ENCODE results near the gene TRIM36. TPM values are rescaled to one million over a fixed set of nuclear protein-coding genes. Genes with fewer than 3 reads are reported as not detected.

Gene TRIM36
- total RNA-seq, 1 donor = 0.36 TPM

GRCh38 chr5:115186794-115187193 is 17.1 kb upstream of the TRIM36 start:
- Histone ChIP-seq H3K36me3 (ENCODE audit: insufficient read depth, low read length) (no peaks in the 10 kb centered on the region), H3K4me2 (ENCODE audit: insufficient read depth, low read length) (no peak overlapping the region)
- no peak for DNase-seq (ENCODE audit: insufficient read length, low spot score, missing footprints)

GRCh38 chr5:115184770-115185169 is 15.1 kb upstream of the TRIM36 start:
- Histone ChIP-seq H4K20me1 (ENCODE audit: insufficient read depth, low read length) (no peaks in the 10 kb centered on the region), H3K9me3 (ENCODE audit: low read depth, low read length) (no peaks in the 10 kb centered on the region), H3K4me2 (ENCODE audit: insufficient read depth, low read length) (no peak overlapping the region), H2AFZ (ENCODE audit: low read length) (no peak overlapping the region), H3K79me2 (ENCODE audit: insufficient read depth, low read length) (no peaks in the 10 kb centered on the region), H3K36me3 (ENCODE audit: insufficient read depth, low read length) (no peaks in the 10 kb centered on the region), H3K27me3 (ENCODE audit: insufficient read depth, low read length) (peaks cover 46% of the 10 kb centered on the region), H3K4me1 (ENCODE audit: insufficient read depth, low read length) (no peaks in the 10 kb centered on the region), H3K27ac (ENCODE audit: low read depth, low read length) (no peak overlapping the region), H3K4me3 (ENCODE audit: insufficient read depth, low read length) (no peak overlapping the region)
- TF ChIP-seq CTCF (IDR thresholded peaks at IDR 0.05; ENCODE audit: extremely low read depth, low read depth, low read length) = no peak
- no peak for DNase-seq (ENCODE audit: insufficient read length, low spot score, missing footprints)

More at GRCh38 chr5:115186794-115187193, 17.1 kb upstream of the TRIM36 start:
- no peak overlapping the region for H2AFZ ChIP-seq (ENCODE audit: low read length)
- no peaks in the 10 kb centered on the region for H4K20me1 ChIP-seq (ENCODE audit: insufficient read depth, low read length)
- no peaks in the 10 kb centered on the region for H3K4me1 ChIP-seq (ENCODE audit: insufficient read depth, low read length)
- H3K27ac ChIP-seq (ENCODE audit: low read depth, low read length) = no peak overlapping the region
- no peaks in the 10 kb centered on the region for H3K79me2 ChIP-seq (ENCODE audit: insufficient read depth, low read length)
- H3K27me3 ChIP-seq (ENCODE audit: insufficient read depth, low read length) = peaks cover 25% of the 10 kb centered on the region
- no peak overlapping the region for H3K4me3 ChIP-seq (ENCODE audit: insufficient read depth, low read length)
- no peaks in the 10 kb centered on the region for H3K9me3 ChIP-seq (ENCODE audit: low read depth, low read length)
- TF ChIP-seq CTCF (IDR thresholded peaks at IDR 0.05; ENCODE audit: extremely low read depth, low read depth, low read length) = no peak

GRCh38 chr5:115181757-115182156 is 12.0 kb upstream of the TRIM36 start:
- TF ChIP-seq CTCF (IDR thresholded peaks at IDR 0.05; ENCODE audit: extremely low read depth, low read depth, low read length) = no peak
- H3K4me2 ChIP-seq (ENCODE audit: insufficient read depth, low read length) = no peak overlapping the region
- no peaks in the 10 kb centered on the region for H3K79me2 ChIP-seq (ENCODE audit: insufficient read depth, low read length)
- no peak for DNase-seq (ENCODE audit: insufficient read length, low spot score, missing footprints)
- H3K9me3 ChIP-seq (ENCODE audit: low read depth, low read length) = no peaks in the 10 kb centered on the region
- H4K20me1 ChIP-seq (ENCODE audit: insufficient read depth, low read length) = no peaks in the 10 kb centered on the region
- no peak overlapping the region for H2AFZ ChIP-seq (ENCODE audit: low read length)
- no peaks in the 10 kb centered on the region for H3K4me1 ChIP-seq (ENCODE audit: insufficient read depth, low read length)
- H3K27me3 ChIP-seq (ENCODE audit: insufficient read depth, low read length) = peaks cover 76% of the 10 kb centered on the region
- no peak overlapping the region for H3K4me3 ChIP-seq (ENCODE audit: insufficient read depth, low read length)
- no peaks in the 10 kb centered on the region for H3K36me3 ChIP-seq (ENCODE audit: insufficient read depth, low read length)
- no peak overlapping the region for H3K27ac ChIP-seq (ENCODE audit: low read depth, low read length)

GRCh38 chr5:115180165-115180709 is 10.5 kb upstream of the TRIM36 start:
- DNase-seq (ENCODE audit: insufficient read length, low spot score, missing footprints) = peak; percentile 83
- no peak for TF ChIP-seq CTCF (IDR thresholded peaks at IDR 0.05; ENCODE audit: extremely low read depth, low read depth, low read length)
- H4K20me1 ChIP-seq (ENCODE audit: insufficient read depth, low read length) = no peaks in the 10 kb centered on the region
- H3K27me3 ChIP-seq (ENCODE audit: insufficient read depth, low read length) = peaks cover 82% of the 10 kb centered on the region
- peak overlapping the region; percentile 80 for H3K4me2 ChIP-seq (ENCODE audit: insufficient read depth, low read length)
- no peak overlapping the region for H3K27ac ChIP-seq (ENCODE audit: low read depth, low read length)
- no peaks in the 10 kb centered on the region for H3K79me2 ChIP-seq (ENCODE audit: insufficient read depth, low read length)
- H3K9me3 ChIP-seq (ENCODE audit: low read depth, low read length) = no peaks in the 10 kb centered on the region
- H2AFZ ChIP-seq (ENCODE audit: low read length) = peak overlapping the region; percentile 59
- H3K4me3 ChIP-seq (ENCODE audit: insufficient read depth, low read length) = peak overlapping the region; percentile 64
- H3K4me1 ChIP-seq (ENCODE audit: insufficient read depth, low read length) = no peaks in the 10 kb centered on the region
- H3K36me3 ChIP-seq (ENCODE audit: insufficient read depth, low read length) = no peaks in the 10 kb centered on the region
